K562 (cell line): ENCODE measurements around the gene TULP1. TPM values are rescaled to one million over a fixed set of nuclear protein-coding genes. Genes with fewer than 3 reads are reported as not detected.
A peak's percentile ranks its signal among the peaks of the same experiment; 100 is the strongest.

Experiments
- EHMT2 ChIP-seq: fragments of 450-650 bp; IDR thresholded peaks from 2 replicates; pipeline ENCODE4 v1.6.1; 2018; ENCODE audit warnings: antibody characterized with exemption
- EP300 ChIP-seq: IDR thresholded peaks from 2 replicates; pipeline ENCODE4 v1.6.1; 2012; ENCODE audit warnings: low read length, improper control_type of control experiment
- FOXK1 ChIP-seq: sonication (generic); formaldehyde crosslinking; IDR thresholded peaks from 2 replicates; pipeline ENCODE4 v1.8.0; 2022; ENCODE audit warnings: missing genetic modification reagents, mild to moderate bottlenecking, borderline replicate concordance
- NCOA2 ChIP-seq, 2 experiments: fragments of 450-650 bp; IDR thresholded peaks; 2 replicates each; pipeline ENCODE4 v1.6.1; 2018; ENCODE audit warnings: mild to moderate bottlenecking in 2 of 2, moderate library complexity in 1 of 2; ENCODE audit not compliant: partially characterized antibody in 2 of 2
- TOE1 ChIP-seq, 2 experiments: fragments of 450-650 bp in 1 of 2; sonication (generic) in 1 of 2; formaldehyde crosslinking in 1 of 2; IDR thresholded peaks; 2 replicates each; pipeline versions ENCODE4 v1.7.1 to v1.8.0; 2016 to 2022; ENCODE audit warnings: borderline replicate concordance in 2 of 2, mild to moderate bottlenecking in 2 of 2, antibody characterized with exemption in 1 of 2, inconsistent platforms in 1 of 2, low read depth in 1 of 2, missing genetic modification reagents in 1 of 2, moderate library complexity in 1 of 2
- ZKSCAN1 ChIP-seq: fragments of 150-350 bp; IDR thresholded peaks from 2 replicates; pipeline ENCODE4 v1.6.1; 2016; ENCODE audit warnings: low read depth, low read length
- ZNF282 ChIP-seq: sonication (generic); formaldehyde crosslinking; IDR thresholded peaks from 2 replicates; pipeline ENCODE4 v1.8.1; 2023; ENCODE audit warnings: missing genetic modification reagents
- ZNF384 ChIP-seq: IDR thresholded peaks from 2 replicates; pipeline ENCODE4 v1.6.1; 2012; ENCODE audit warnings: low read depth, low read length, improper control_type of control experiment
- ZNF785 ChIP-seq: fragments of 250-450 bp; sonication (Bioruptor Pico); IDR thresholded peaks from 2 replicates; pipeline ENCODE4 v1.4.0; 2020; ENCODE audit warnings: mild to moderate bottlenecking
- polyA plus RNA-seq, 8 experiments: library from polyadenylated mRNA; depleted of rRNA in 4 of 8; stranded (reverse) in 5 of 8; unstranded in 3 of 8; fragments of >200 nt; fragmentation: Nextera tagmentation in 2 of 8; fragmentation: Illumina TruSeq in 1 of 8; extraction: Ambion mirVana in 2 of 8; extraction: Trizol in 1 of 8; gene quantifications; 2 replicates each; pipeline versions ENCODE4 v1.2.1 to v1.2.3, GENCODE V29; 2011 to 2014; ENCODE audit warnings: inconsistent platforms in 1 of 8, missing spikeins in 1 of 8
- total RNA-seq, 7 experiments: library from RNA; depleted of rRNA in 6 of 7; stranded (reverse); fragments of >200 nt in 6 of 7; fragmentation: Illumina TruSeq in 2 of 7; extraction: Trizol in 2 of 7; gene quantifications; 2 replicates each; pipeline versions ENCODE4 v1.2.1 to v1.2.3, GENCODE V29; 2011 to 2021; ENCODE audit warnings: low replicate concordance in 1 of 7
- TF ChIP-seq, protein P1 (sequence below): fragments of 450-650 bp; formaldehyde crosslinking; IDR thresholded peaks from 2 replicates; pipeline ENCODE4 v1.4.0; 2022; ENCODE audit warnings: mild to moderate bottlenecking, moderate library complexity
- TF ChIP-seq, protein P2 (sequence below): fragments of 250-450 bp; sonication (Bioruptor Pico); IDR thresholded peaks from 2 replicates; pipeline ENCODE4 v1.9.0; 2021; ENCODE audit warnings: mild to moderate bottlenecking, inconsistent platforms
- TF ChIP-seq, protein P3 (sequence below): fragments of 250-450 bp; sonication (Bioruptor Pico); IDR thresholded peaks from 2 replicates; pipeline ENCODE4 v1.5.0; 2020; ENCODE audit warnings: mild to moderate bottlenecking, borderline replicate concordance

TULP1 gene
- total and polyA plus RNA-seq, 9 of the 15 experiments (the other 6 are each of a cell fraction or from before 2014, with no cell fraction given), result 0.06 to 0.17 (median 0.09) TPM; not detected in 6

DNA sequence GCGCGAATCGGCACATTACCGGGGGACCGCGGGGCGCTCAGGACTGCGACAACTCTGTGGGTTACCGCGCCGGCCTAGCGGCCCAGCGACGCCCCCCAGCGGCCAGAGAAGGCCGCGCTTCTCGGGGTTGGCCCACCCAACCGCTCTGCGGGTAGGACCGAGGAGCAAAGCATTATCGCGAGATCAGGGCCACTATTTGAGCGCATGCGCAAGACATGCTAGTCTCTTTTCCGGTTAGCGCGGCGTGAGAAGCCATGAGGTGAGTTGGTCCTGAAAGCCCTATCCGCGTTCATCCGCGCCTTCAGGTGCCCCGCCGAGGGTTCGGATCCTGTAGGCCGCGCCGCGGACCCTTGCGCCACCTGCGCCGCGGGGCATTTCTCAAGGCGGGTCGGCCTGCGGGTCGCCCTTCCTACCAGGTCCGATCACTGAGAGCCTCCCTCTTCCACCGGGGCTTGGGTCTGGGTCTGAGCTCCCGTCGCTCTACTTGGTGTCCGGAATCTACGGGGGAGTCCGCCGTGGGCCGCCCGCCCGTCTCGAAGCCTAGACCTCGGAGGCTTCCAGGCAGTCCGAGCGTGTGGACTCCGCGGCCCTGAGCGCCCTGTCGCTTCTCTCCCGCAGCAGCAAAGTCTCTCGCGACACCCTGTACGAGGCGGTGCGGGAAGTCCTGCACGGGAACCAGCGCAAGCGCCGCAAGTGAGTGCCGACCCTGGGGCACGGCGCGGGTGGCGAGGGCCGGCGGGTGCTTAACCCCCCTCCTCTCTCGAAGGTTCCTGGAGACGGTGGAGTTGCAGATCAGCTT is 44.3 kb downstream of the TULP1 start, which contains the start of gene RPL10A (continued):
- TF ChIP-seq EHMT2 (peak; percentile 7; the same call in 1 of the 2 replicates), ZNF282 (CRISPR knock-in tag) (no peak; the same call in 1 of the 2 replicates), ZNF785 (no peak), ZNF384 (no peak), FOXK1 (peak; percentile 23; the same call in 1 of the 2 replicates), ZKSCAN1 (peak; percentile 64), TOE1 (IDR thresholded peaks at IDR 0.05; ENCODE audit: borderline replicate concordance) (peak; percentile 59; the same call in 1 of the 2 replicates), TOE1 (CRISPR knock-in tag; IDR thresholded peaks at IDR 0.05; ENCODE audit: borderline replicate concordance, low read depth) (no peak), EP300 (0 out of 2 replicates have a peak, but pooled peaks have one; percentile 12), NCOA2 (IDR thresholded peaks at IDR 0.05; ENCODE audit: partially characterized antibody in 2 of 2) (no peak)
- TF ChIP-seq, protein P1, sequence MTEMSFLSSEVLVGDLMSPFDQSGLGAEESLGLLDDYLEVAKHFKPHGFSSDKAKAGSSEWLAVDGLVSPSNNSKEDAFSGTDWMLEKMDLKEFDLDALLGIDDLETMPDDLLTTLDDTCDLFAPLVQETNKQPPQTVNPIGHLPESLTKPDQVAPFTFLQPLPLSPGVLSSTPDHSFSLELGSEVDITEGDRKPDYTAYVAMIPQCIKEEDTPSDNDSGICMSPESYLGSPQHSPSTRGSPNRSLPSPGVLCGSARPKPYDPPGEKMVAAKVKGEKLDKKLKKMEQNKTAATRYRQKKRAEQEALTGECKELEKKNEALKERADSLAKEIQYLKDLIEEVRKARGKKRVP (CRISPR knock-in tag), result no peak
- TF ChIP-seq, protein P2, sequence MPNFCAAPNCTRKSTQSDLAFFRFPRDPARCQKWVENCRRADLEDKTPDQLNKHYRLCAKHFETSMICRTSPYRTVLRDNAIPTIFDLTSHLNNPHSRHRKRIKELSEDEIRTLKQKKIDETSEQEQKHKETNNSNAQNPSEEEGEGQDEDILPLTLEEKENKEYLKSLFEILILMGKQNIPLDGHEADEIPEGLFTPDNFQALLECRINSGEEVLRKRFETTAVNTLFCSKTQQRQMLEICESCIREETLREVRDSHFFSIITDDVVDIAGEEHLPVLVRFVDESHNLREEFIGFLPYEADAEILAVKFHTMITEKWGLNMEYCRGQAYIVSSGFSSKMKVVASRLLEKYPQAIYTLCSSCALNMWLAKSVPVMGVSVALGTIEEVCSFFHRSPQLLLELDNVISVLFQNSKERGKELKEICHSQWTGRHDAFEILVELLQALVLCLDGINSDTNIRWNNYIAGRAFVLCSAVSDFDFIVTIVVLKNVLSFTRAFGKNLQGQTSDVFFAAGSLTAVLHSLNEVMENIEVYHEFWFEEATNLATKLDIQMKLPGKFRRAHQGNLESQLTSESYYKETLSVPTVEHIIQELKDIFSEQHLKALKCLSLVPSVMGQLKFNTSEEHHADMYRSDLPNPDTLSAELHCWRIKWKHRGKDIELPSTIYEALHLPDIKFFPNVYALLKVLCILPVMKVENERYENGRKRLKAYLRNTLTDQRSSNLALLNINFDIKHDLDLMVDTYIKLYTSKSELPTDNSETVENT (CRISPR knock-in tag), result peak; percentile 90
- TF ChIP-seq, protein P3, sequence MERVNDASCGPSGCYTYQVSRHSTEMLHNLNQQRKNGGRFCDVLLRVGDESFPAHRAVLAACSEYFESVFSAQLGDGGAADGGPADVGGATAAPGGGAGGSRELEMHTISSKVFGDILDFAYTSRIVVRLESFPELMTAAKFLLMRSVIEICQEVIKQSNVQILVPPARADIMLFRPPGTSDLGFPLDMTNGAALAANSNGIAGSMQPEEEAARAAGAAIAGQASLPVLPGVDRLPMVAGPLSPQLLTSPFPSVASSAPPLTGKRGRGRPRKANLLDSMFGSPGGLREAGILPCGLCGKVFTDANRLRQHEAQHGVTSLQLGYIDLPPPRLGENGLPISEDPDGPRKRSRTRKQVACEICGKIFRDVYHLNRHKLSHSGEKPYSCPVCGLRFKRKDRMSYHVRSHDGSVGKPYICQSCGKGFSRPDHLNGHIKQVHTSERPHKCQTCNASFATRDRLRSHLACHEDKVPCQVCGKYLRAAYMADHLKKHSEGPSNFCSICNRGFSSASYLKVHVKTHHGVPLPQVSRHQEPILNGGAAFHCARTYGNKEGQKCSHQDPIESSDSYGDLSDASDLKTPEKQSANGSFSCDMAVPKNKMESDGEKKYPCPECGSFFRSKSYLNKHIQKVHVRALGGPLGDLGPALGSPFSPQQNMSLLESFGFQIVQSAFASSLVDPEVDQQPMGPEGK (CRISPR knock-in tag), result no peak; the same call in 1 of the 2 replicates
